ENCODE data around the gene SERPIND1. TPM values are rescaled to one million over a fixed set of nuclear protein-coding genes. Genes with fewer than 3 reads are reported as not detected.

SERPIND1 gene, protein sequence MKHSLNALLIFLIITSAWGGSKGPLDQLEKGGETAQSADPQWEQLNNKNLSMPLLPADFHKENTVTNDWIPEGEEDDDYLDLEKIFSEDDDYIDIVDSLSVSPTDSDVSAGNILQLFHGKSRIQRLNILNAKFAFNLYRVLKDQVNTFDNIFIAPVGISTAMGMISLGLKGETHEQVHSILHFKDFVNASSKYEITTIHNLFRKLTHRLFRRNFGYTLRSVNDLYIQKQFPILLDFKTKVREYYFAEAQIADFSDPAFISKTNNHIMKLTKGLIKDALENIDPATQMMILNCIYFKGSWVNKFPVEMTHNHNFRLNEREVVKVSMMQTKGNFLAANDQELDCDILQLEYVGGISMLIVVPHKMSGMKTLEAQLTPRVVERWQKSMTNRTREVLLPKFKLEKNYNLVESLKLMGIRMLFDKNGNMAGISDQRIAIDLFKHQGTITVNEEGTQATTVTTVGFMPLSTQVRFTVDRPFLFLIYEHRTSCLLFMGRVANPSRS
- total RNA-seq, result not detected in 2 replicates

DNA sequence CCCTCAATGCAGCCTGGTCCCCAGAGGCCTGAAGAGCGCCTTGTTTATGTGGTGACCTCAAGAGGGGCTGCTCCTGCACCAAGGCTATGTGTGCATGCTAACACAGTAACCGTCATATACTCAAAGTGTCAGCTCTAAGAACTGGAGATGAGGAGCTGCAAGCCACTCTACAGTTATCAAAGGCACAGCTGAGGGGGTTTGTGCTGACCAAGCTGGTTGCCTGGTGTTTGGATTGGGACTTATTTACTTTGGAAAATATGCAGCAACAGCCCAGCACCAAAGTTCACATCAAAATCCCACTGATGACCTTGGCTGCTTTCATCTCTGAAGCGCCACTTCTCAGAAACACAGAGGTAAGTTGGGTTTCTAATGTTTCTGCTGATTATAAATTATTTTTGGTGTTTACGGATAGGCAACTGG lies at the start of gene SERPIND1:
Gene SERPIND1, plus strand, starts transcription at position 321 of the 420 bp plus-strand sequence. CDS start 5,200 bp downstream, outside the sequence.

Other genes with a start within 250 kb of the SERPIND1 start
- gene PI4KA, start 84.7 kb downstream of the SERPIND1 start, total RNA-seq, result 31.9 and 34.8 TPM in 2 replicates
- gene SNAP29, start 84.9 kb downstream of the SERPIND1 start, total RNA-seq, result 12.9 and 14.5 TPM in 2 replicates
- gene CRKL, start 143.3 kb downstream of the SERPIND1 start, total RNA-seq, result 29.4 and 30.2 TPM in 2 replicates
- 0.17 and 0.74 TPM in 2 replicates for gene AIFM3, start 193.1 kb downstream of the SERPIND1 start, total RNA-seq
- 33.7 and 34.8 TPM in 2 replicates for gene LZTR1, start 208.2 kb downstream of the SERPIND1 start, total RNA-seq
- 31.2 and 35.6 TPM in 2 replicates for gene THAP7, start 228.0 kb downstream of the SERPIND1 start, total RNA-seq
- 0.34 and 0.74 TPM in 2 replicates for gene P2RX6, start 241.1 kb downstream of the SERPIND1 start, total RNA-seq

Measured in bronchus fibroblast of lung (primary cell).